ENCODE results near the gene CD247. TPM values are rescaled to one million over a fixed set of nuclear protein-coding genes. Genes with fewer than 3 reads are reported as not detected.

The CD247 gene
- polyA plus RNA-seq, 1 of the 3 experiments (the other 2 are of a cell fraction): 0.08 TPM

GRCh38 chr1:167538657-167539056, 20.3 kb upstream of the CD247 start (continued):
- TF ChIP-seq, protein P1, sequence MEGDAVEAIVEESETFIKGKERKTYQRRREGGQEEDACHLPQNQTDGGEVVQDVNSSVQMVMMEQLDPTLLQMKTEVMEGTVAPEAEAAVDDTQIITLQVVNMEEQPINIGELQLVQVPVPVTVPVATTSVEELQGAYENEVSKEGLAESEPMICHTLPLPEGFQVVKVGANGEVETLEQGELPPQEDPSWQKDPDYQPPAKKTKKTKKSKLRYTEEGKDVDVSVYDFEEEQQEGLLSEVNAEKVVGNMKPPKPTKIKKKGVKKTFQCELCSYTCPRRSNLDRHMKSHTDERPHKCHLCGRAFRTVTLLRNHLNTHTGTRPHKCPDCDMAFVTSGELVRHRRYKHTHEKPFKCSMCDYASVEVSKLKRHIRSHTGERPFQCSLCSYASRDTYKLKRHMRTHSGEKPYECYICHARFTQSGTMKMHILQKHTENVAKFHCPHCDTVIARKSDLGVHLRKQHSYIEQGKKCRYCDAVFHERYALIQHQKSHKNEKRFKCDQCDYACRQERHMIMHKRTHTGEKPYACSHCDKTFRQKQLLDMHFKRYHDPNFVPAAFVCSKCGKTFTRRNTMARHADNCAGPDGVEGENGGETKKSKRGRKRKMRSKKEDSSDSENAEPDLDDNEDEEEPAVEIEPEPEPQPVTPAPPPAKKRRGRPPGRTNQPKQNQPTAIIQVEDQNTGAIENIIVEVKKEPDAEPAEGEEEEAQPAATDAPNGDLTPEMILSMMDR (IDR thresholded peaks at IDR 0.05): no peak
- TF ChIP-seq TEAD4 (IDR thresholded peaks at IDR 0.05; ENCODE audit: borderline replicate concordance, insufficient read depth): no peak

- Histone ChIP-seq H3K9me2 (no peaks in the 10 kb centered on the region), H3K4me3 (ENCODE audit: low read depth in 2 of 2, low read length in 1 of 2) (no peak overlapping the region; a peak in 1 of 4 replicates), H3K27ac (ENCODE audit: low read depth in 2 of 2, low read length in 1 of 2) (no peak overlapping the region), H3K4me1 (ENCODE audit: control insufficient read depth in 1 of 2, insufficient read depth in 2 of 2, low read depth in 1 of 2, low read length in 1 of 2) (peaks cover 0 to 3% of the 10 kb centered on the region in 2 experiments; a peak in 1 of 4 replicates), H3K4me2 (no peak overlapping the region), H3K9ac (no peak overlapping the region), H3K79me2 (ENCODE audit: insufficient read depth) (no peaks in the 10 kb centered on the region), H2AFZ (ENCODE audit: low read depth) (no peak overlapping the region), H3K36me3 (replicated peaks in 1 of 2; ENCODE audit: control insufficient read depth in 1 of 2, insufficient read depth in 2 of 2, low read length in 1 of 2) (no peaks in the 10 kb centered on the region), H3K27me3 (ENCODE audit: insufficient read depth) (no peaks in the 10 kb centered on the region; the same call in 1 of the 2 replicates), H4K20me1 (ENCODE audit: insufficient read depth) (no peaks in the 10 kb centered on the region), H3K9me3 (no peaks in the 10 kb centered on the region), H3F3A (replicated peaks; ENCODE audit: insufficient read depth) (no peaks in the 10 kb centered on the region)
- WGBS (ENCODE audit: low lambda C conversion rate): 12% methylated on average over 8 of the region's 8 CpGs
- ChIA-PET CTCF (interaction anchor here (0.5 to 7.4 kb wide), 75 partner anchors 8 to 651 kb away, joined by 3 to 63 read pairs (median 4); partner anchors contain the start of gene POU2F1), POLR2A (no interaction called here)
- peak; percentile 81 for DNase-seq
- TF ChIP-seq RFX5 (IDR thresholded peaks at IDR 0.05; ENCODE audit: low read length): no peak
- peak; percentile 80 for TF ChIP-seq SMC3 (IDR thresholded peaks at IDR 0.05; ENCODE audit: low read depth, low read length)
- TF ChIP-seq RAD21 (IDR thresholded peaks at IDR 0.05; ENCODE audit: low read length): peak; percentile 91
- TF ChIP-seq, protein P1 (IDR thresholded peaks at IDR 0.05): peak; percentile 91
These were observed 15.5 kb upstream of the CD247 start for GRCh38 chr1:167533851-167534300.

GRCh38 chr1:167532964-167533824, 14.9 kb upstream of the CD247 start:
- Histone ChIP-seq H2AFZ (ENCODE audit: low read depth) (no peak overlapping the region), H3K27ac (ENCODE audit: low read depth in 2 of 2, low read length in 1 of 2) (no peak overlapping the region), H3K79me2 (ENCODE audit: insufficient read depth) (no peaks in the 10 kb centered on the region), H3K9me2 (no peaks in the 10 kb centered on the region), H3F3A (replicated peaks; ENCODE audit: insufficient read depth) (no peaks in the 10 kb centered on the region), H3K36me3 (replicated peaks in 1 of 2; ENCODE audit: control insufficient read depth in 1 of 2, insufficient read depth in 2 of 2, low read length in 1 of 2) (no peaks in the 10 kb centered on the region), H3K9me3 (no peaks in the 10 kb centered on the region), H4K20me1 (ENCODE audit: insufficient read depth) (no peaks in the 10 kb centered on the region), H3K27me3 (ENCODE audit: insufficient read depth) (no peaks in the 10 kb centered on the region; the same call in 1 of the 2 replicates), H3K4me1 (ENCODE audit: control insufficient read depth in 1 of 2, insufficient read depth in 2 of 2, low read depth in 1 of 2, low read length in 1 of 2) (peaks cover 0 to 3% of the 10 kb centered on the region in 2 experiments; a peak in 1 of 4 replicates), H3K4me3 (ENCODE audit: low read depth in 2 of 2, low read length in 1 of 2) (no peak overlapping the region), H3K9ac (no peak overlapping the region), H3K4me2 (no peak overlapping the region)
- TF ChIP-seq USF2 (IDR thresholded peaks at IDR 0.05; ENCODE audit: borderline replicate concordance, low read depth, low read length): no peak
- TF ChIP-seq NFIC (IDR thresholded peaks at IDR 0.05; ENCODE audit: borderline replicate concordance): no peak
- TF ChIP-seq JUND (IDR thresholded peaks at IDR 0.05): no peak
- no peak for TF ChIP-seq POLR2AphosphoS5 (IDR thresholded peaks at IDR 0.05; ENCODE audit: low read depth, low read length)
- TF ChIP-seq MEF2A (IDR thresholded peaks at IDR 0.05; ENCODE audit: borderline replicate concordance, low read depth): no peak
- DNase-seq: no peak
- 58% methylated on average over 5 of the region's 6 CpGs for WGBS (ENCODE audit: low lambda C conversion rate)
- CTCF ChIA-PET: interaction anchor here (0.5 to 7.4 kb wide), 61 partner anchors 8 to 628 kb away, joined by 3 to 63 read pairs (median 5); partner anchors contain the start of gene POU2F1
- POLR2A ChIA-PET: no interaction called here

All from SK-N-SH (cell line).